Activated CD4-positive, alpha-beta memory T cell treated with anti-CD3 and anti-CD28 coated beads for 36 hours (primary cell): ENCODE data around the gene KCNN2. TPM values are rescaled to one million over a fixed set of nuclear protein-coding genes. Genes with fewer than 3 reads are reported as not detected.
"Not testable (repeated sequence)": the region's sequence is repeated elsewhere in the genome, so short reads cannot be mapped to it uniquely, and the experiment has no call there.

Source experiments
- CTCF ChIA-PET: fragments of 350-600 bp; sonication (Branson Sonifier 250); formaldehyde crosslinking; loops from one replicate; lab custom pipeline; 2021; ENCODE audit warnings: antibody characterized with exemption, inconsistent platforms; lab: Charles Lee
- POLR2A ChIA-PET: fragments of 350-600 bp; sonication (Branson Sonifier 250); formaldehyde crosslinking; loops from one replicate; lab custom pipeline; 2021; ENCODE audit warnings: antibody characterized with exemption; lab: Charles Lee
- DNase-seq: peaks from one replicate; pipeline ENCODE4 v3.0.0-alpha.2; 2020
- H3K27ac Mint-ChIP-seq: one replicate; pipeline ENCODE4 v1.8.0; 2021; ENCODE audit warnings: mixed read lengths
- H3K27me3 Mint-ChIP-seq: one replicate; pipeline ENCODE4 v1.8.0; 2021; ENCODE audit warnings: mixed read lengths
- H3K36me3 Mint-ChIP-seq: one replicate; pipeline ENCODE4 v1.8.0; 2021; ENCODE audit warnings: mixed read lengths
- H3K4me1 Mint-ChIP-seq: one replicate; pipeline ENCODE4 v1.8.0; 2021; ENCODE audit warnings: low read depth, mixed read lengths
- H3K4me3 Mint-ChIP-seq: one replicate; pipeline ENCODE4 v1.8.0; 2021; ENCODE audit warnings: mild to moderate bottlenecking, mixed read lengths
- H3K9me3 Mint-ChIP-seq: one replicate; pipeline ENCODE4 v1.8.0; 2021; ENCODE audit warnings: mixed read lengths
- intact Hi-C: fragments of 100-400 bp; cut with micrococcal nuclease; formaldehyde crosslinking; loops from one replicate; pipeline ENCODE4 v1.15.1; 2023
- total RNA-seq, 2 experiments: library from RNA; stranded (reverse); gene quantifications; one replicate each; pipeline ENCODE4 v1.2.3, GENCODE V29; 2021

KCNN2 gene
- total RNA-seq, 2 experiments from 2014 or later = not detected

DNA sequence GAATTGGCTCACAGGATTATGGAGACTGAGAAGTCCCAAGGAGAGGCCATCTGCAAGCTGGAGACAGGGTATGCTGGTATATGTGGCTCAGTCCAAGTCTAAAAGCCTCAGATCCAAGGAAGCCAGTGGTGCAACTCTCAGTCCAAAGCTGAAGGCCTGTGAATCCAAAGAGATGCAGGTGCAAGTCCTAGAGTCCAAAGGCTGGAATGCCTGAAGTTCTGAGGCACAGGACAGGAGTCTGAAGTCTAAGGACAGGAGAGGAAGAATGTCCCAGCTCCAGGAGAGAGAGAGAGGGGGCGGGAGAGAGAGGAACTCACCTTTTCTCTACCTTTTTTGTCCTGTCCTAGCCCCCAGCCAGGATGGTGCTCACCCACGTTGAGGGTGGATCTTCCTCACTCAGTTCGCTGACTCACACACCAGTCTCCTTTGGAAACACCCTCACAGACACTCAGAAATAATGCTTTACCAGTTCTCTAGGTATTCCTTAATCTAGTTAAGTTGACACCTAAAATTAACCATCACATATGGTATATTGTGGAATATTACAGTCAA lies 49.6 kb downstream of the KCNN2 start:
- Mint-ChIP-seq H3K27ac (no peak overlapping the region), H3K36me3 (no peaks in the 10 kb centered on the region), H3K4me1 (no peaks in the 10 kb centered on the region), H3K27me3 (no peaks in the 10 kb centered on the region), H3K4me3 (no peak overlapping the region), H3K9me3 (no peaks in the 10 kb centered on the region)
- intact Hi-C loops = no loop called here
- ChIA-PET CTCF (no interaction called here), POLR2A (no interaction called here)
- no peak for DNase-seq

- Mint-ChIP-seq H3K27me3 (no peaks in the 10 kb centered on the region), H3K9me3 (no peaks in the 10 kb centered on the region)
These were observed 50.8 kb downstream of the KCNN2 start for GRCh38 chr5:114412510-114413171.

DNA sequence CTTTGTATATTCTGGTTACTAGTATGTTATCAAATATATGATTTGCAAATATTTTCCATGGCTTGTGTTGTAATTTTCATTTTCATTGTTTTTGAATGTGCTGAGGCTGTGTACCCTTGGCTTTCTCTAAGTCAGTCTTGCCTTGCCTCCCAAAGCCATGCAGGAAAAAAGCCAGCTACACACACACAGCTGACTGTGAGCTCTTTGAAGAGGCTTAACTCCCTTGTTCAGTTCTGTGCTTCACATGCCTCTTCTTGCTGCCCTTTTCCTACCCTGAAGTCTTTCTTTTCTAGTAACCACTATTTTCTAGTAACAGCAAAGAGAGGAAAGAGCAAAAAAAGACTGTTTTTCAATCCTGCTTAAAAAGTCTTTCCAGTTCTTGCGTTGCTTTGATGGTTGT lies 53.9 kb downstream of the KCNN2 start:
- Mint-ChIP-seq H3K4me1 (no peaks in the 10 kb centered on the region), H3K4me3 (no peak overlapping the region), H3K9me3 (no peaks in the 10 kb centered on the region), H3K27ac (no peak overlapping the region), H3K27me3 (no peaks in the 10 kb centered on the region), H3K36me3 (no peaks in the 10 kb centered on the region)
- DNase-seq = no peak
- intact Hi-C loops = no loop called here
- POLR2A ChIA-PET = no interaction called here
- CTCF ChIA-PET = no interaction called here

More at GRCh38 chr5:114412510-114413171, 50.8 kb downstream of the KCNN2 start:
- Mint-ChIP-seq H3K4me1 (no peaks in the 10 kb centered on the region), H3K4me3 (no peak overlapping the region), H3K36me3 (no peaks in the 10 kb centered on the region), H3K27ac (no peak overlapping the region)
- POLR2A ChIA-PET = no interaction called here
- no peak for DNase-seq
- CTCF ChIA-PET = no interaction called here
- intact Hi-C loops = no loop called here

DNA sequence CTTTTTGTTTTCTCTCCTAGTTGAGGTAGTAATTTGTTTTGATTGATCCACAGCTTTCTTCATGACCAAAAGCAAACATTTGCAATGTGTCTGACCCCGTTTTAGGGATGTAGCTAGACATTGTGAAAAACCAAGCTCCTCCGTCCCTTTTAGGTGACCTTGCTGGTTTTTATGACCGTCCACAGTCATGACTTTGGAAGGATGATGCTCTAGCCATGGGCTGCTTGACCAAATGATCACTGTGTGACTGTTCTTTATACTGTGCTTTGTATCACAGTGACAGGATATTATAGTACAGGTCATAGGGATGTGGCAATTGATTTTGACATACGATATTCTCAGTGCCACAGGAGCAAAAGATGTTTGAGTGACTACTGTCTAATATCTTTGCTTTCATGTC lies 54.4 kb downstream of the KCNN2 start:
- Mint-ChIP-seq H3K27ac (no peak overlapping the region), H3K27me3 (no peaks in the 10 kb centered on the region), H3K4me3 (no peak overlapping the region), H3K4me1 (no peaks in the 10 kb centered on the region), H3K36me3 (no peaks in the 10 kb centered on the region), H3K9me3 (no peaks in the 10 kb centered on the region)
- POLR2A ChIA-PET = no interaction called here
- CTCF ChIA-PET = no interaction called here
- intact Hi-C loops = no loop called here
- no peak for DNase-seq

DNA sequence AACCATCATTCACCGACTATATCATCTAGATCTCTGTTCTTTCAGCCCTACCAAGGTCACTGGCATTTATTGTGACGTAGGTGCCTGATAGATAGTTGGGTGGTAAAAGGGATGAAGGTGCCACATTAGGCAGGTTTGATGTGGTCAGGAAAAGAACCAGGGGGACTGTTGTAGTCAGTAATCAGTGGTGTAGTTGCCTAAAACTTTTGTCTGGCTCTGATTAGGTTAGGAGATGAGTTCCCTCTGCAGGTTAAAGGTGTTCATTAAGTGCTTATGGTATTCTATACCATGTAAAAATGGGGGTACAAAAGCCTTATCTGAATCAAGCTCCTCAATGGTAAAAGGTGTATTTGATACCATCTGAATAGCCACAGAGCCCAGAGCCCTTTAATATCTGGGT lies 55.6 kb downstream of the KCNN2 start:
- Mint-ChIP-seq H3K27me3 (peaks cover 3% of the 10 kb centered on the region), H3K4me1 (no peaks in the 10 kb centered on the region), H3K36me3 (no peaks in the 10 kb centered on the region), H3K9me3 (no peaks in the 10 kb centered on the region), H3K27ac (no peak overlapping the region), H3K4me3 (no peak overlapping the region)
- ChIA-PET CTCF (no interaction called here), POLR2A (no interaction called here)
- DNase-seq = no peak
- intact Hi-C loops = no loop called here

DNA sequence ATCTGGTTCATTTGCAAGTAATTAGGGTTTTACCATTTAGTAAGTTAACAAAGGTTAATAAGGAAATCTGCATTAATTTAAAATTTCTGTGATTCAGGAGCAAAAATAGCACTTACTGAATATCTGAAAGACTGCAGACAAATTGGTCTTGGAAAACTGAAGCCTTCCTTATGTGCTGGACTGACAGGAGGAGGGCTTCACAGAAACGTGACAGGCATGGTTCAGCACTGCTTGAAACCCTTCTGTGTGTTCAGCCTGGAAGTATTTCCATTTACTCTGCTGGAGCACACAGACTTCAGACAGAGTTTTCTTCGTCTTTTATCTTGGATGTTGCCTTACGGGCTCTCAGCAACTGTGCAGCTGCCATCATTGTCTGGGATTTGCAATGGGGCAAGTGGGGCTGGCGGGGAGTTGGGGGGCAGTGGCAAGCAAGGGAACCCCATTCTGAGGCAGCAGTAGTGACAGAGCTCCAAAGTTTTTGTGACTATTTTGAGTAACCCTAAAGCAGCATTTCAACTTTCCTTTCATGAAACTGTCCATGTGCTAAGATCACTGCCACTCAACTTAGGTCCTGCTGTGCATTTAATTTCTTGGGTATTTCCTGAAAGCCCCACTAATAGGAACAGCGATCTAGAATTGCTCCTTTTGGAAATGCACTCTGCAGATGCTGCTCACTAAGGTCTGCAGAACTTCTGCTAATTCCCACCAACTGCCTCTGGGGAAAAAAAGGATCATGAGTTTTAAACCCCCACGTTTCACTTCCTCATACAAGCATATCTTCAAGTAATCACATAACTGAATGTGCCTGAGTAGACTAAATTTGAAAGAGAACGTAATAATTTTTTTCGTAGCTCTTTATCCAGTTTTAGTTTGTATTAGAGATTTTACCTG lies 56.6 kb downstream of the KCNN2 start:
- ChIA-PET POLR2A (no interaction called here), CTCF (no interaction called here)
- Mint-ChIP-seq H3K27me3 (peaks cover 3% of the 10 kb centered on the region), H3K27ac (no peak overlapping the region), H3K4me1 (no peaks in the 10 kb centered on the region), H3K36me3 (no peaks in the 10 kb centered on the region), H3K4me3 (no peak overlapping the region), H3K9me3 (no peaks in the 10 kb centered on the region)
- intact Hi-C loops = no loop called here
- DNase-seq = no peak

GRCh38 chr5:114419067-114419388 lies 57.2 kb downstream of the KCNN2 start:
- intact Hi-C loops = no loop called here
- H3K27me3 Mint-ChIP-seq = peaks cover 5% of the 10 kb centered on the region
- H3K36me3 Mint-ChIP-seq = no peaks in the 10 kb centered on the region
- no peak overlapping the region for H3K4me3 Mint-ChIP-seq
- ChIA-PET POLR2A (no interaction called here), CTCF (no interaction called here)
- H3K9me3 Mint-ChIP-seq = no peaks in the 10 kb centered on the region
- no peaks in the 10 kb centered on the region for H3K4me1 Mint-ChIP-seq
- DNase-seq = no peak
- H3K27ac Mint-ChIP-seq = no peak overlapping the region

GRCh38 chr5:114419959-114420358 lies 58.1 kb downstream of the KCNN2 start:
- Mint-ChIP-seq H3K4me3 (no peak overlapping the region), H3K27me3 (peaks cover 5% of the 10 kb centered on the region), H3K4me1 (no peaks in the 10 kb centered on the region), H3K36me3 (no peaks in the 10 kb centered on the region), H3K27ac (no peak overlapping the region), H3K9me3 (no peaks in the 10 kb centered on the region)
- POLR2A ChIA-PET = no interaction called here
- no peak for DNase-seq
- intact Hi-C loops = no loop called here
- CTCF ChIA-PET = no interaction called here

DNA sequence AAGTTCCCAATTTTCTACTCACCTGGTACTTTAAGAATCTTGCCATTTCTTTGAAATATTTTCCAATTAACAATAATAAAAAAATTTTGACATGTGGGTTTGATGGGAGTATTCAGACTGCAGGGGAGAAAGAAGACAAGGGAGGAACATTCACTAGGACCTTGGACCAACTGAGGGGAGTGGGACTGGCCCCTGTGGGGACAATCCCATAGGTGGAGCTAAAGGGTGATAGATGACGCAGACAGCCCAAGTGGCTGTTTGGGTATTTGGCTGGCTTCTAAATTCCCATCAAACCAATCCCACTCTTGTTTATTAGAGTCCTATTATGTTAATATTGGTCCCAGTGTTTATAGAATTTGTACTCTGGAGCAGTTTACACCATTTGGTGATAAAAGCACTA lies 65.3 kb downstream of the KCNN2 start:
- CTCF ChIA-PET = no interaction called here

GRCh38 chr5:114430532-114430931 lies 68.7 kb downstream of the KCNN2 start:
- POLR2A ChIA-PET = no interaction called here
- H3K4me1 Mint-ChIP-seq = no peaks in the 10 kb centered on the region
- H3K27ac Mint-ChIP-seq = no peak overlapping the region
- no peak for DNase-seq
- CTCF ChIA-PET = no interaction called here
- intact Hi-C loops = no loop called here
- H3K9me3 Mint-ChIP-seq = no peaks in the 10 kb centered on the region
- H3K4me3 Mint-ChIP-seq = no peak overlapping the region
- H3K27me3 Mint-ChIP-seq = no peaks in the 10 kb centered on the region
- H3K36me3 Mint-ChIP-seq = no peaks in the 10 kb centered on the region

More for the DNA sequence above, 65.3 kb downstream of the KCNN2 start:
- intact Hi-C loops = no loop called here
- DNase-seq = no peak
- H3K9me3 Mint-ChIP-seq = no peaks in the 10 kb centered on the region
- H3K36me3 Mint-ChIP-seq = no peaks in the 10 kb centered on the region
- H3K4me1 Mint-ChIP-seq = no peaks in the 10 kb centered on the region
- H3K27ac Mint-ChIP-seq = no peak overlapping the region
- POLR2A ChIA-PET = no interaction called here
- H3K4me3 Mint-ChIP-seq = no peak overlapping the region
- peaks cover 2% of the 10 kb centered on the region for H3K27me3 Mint-ChIP-seq

DNA sequence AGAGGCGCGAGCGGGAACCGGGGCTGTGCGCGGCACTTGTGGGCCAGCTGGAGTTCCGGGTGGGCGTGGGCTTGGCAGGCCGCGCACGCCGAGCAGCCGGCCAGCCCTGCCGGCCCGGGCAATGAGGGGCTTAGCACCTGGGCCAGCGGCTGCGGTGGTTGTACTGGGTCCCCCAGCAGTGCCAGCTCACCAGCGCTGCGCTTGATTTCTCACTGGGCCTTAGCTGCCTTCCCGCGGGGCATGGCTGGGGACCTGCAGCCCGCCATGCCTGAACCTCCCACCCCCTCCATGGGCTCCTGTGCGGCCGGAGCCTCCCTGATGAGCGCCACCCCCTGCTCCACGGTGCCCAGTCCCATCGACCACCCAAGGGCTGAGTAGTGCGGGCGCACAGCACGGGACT lies 70.8 kb downstream of the KCNN2 start:
- intact Hi-C loops, H3K36me3 Mint-ChIP-seq, H3K9me3 Mint-ChIP-seq, CTCF ChIA-PET, POLR2A ChIA-PET, DNase-seq, H3K27ac Mint-ChIP-seq, H3K27me3 Mint-ChIP-seq, H3K4me3 Mint-ChIP-seq, H3K4me1 Mint-ChIP-seq: not testable (repeated sequence)

DNA sequence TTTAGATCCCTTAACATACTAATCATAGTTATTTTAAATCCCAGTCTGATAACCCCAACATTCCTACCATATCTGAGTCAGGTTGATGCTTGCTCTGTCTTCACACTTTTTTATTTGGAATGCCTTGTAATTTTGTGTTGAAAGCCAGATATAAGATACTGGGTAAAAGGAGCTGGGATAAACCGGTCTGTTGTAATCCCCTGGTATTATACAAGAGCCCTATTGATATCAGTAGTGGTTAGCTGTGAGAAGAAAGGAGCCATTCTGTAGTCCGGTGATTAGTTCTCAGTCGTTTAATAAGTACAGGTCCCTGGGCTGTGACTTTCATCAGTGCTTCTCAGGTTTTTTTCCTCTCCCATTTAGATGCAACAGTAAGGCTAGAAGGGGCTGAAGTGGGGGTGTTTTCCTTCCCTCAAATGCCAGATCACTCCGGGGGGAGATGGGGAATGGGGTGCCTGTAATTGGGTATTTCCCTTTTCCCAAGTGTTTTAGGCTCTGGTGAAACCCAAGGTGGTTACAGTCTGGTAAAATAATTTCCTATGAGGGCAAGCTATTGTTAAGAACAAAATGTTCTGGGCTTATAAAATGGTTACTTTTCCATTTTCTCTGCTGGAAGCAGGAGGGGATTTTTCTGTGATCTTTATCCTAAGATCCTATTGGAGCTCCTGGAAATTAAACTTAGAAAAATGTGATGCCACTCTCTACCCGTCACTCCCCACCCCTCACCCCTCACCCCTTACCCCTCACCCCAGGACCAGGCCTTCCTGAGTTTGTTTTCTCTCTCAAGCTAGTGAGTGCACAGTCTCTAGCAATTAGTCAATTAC lies 72.7 kb downstream of the KCNN2 start:
- Mint-ChIP-seq H3K9me3 (no peaks in the 10 kb centered on the region), H3K4me3 (no peak overlapping the region), H3K4me1 (no peaks in the 10 kb centered on the region), H3K36me3 (no peaks in the 10 kb centered on the region), H3K27me3 (no peaks in the 10 kb centered on the region), H3K27ac (no peak overlapping the region)
- DNase-seq = no peak
- CTCF ChIA-PET = no interaction called here
- intact Hi-C loops = no loop called here
- POLR2A ChIA-PET = no interaction called here
